GM18870 (cell line): Measurements from ENCODE around the gene CAMK1D.

Source experiments
- ATAC-seq: cut with Tn5 transposase; IDR thresholded peaks from one replicate; pipeline ENCODE4 v1.9.1; 2021; ENCODE audit warnings: moderate library complexity; ENCODE audit not compliant: unreplicated experiment

CAMK1D gene

GRCh38 chr10:12615296-12616220, 266.2 kb downstream of the CAMK1D start:
- ATAC-seq, result no peak

- ATAC-seq, result no peak
These were observed 268.1 kb downstream of the CAMK1D start for GRCh38 chr10:12617191-12618175.

GRCh38 chr10:12622016-12622415, 272.7 kb downstream of the CAMK1D start:
- no peak for ATAC-seq

GRCh38 chr10:12622691-12623090, 273.3 kb downstream of the CAMK1D start:
- no peak for ATAC-seq

GRCh38 chr10:12625393-12626023, 276.2 kb downstream of the CAMK1D start:
- no peak for ATAC-seq

GRCh38 chr10:12628153-12628552, 278.8 kb downstream of the CAMK1D start:
- no peak for ATAC-seq

GRCh38 chr10:12628964-12629766, 279.8 kb downstream of the CAMK1D start:
- no peak for ATAC-seq

- no peak for ATAC-seq
These were observed 280.4 kb downstream of the CAMK1D start for GRCh38 chr10:12629767-12630165.

- no peak for ATAC-seq
These were observed 281.9 kb downstream of the CAMK1D start for GRCh38 chr10:12631216-12631615.

- ATAC-seq, result no peak
These were observed 282.6 kb downstream of the CAMK1D start for GRCh38 chr10:12631787-12632562.

GRCh38 chr10:12633776-12634620, 284.7 kb downstream of the CAMK1D start:
- no peak for ATAC-seq

- ATAC-seq, result no peak
These were observed 285.2 kb downstream of the CAMK1D start for GRCh38 chr10:12634621-12634931.

- no peak for ATAC-seq
These were observed 285.8 kb downstream of the CAMK1D start for GRCh38 chr10:12635127-12635541.

GRCh38 chr10:12636571-12636970, 287.2 kb downstream of the CAMK1D start:
- no peak for ATAC-seq

GRCh38 chr10:12637649-12638048, 288.3 kb downstream of the CAMK1D start:
- ATAC-seq, result no peak

GRCh38 chr10:12638103-12638502, 288.8 kb downstream of the CAMK1D start:
- no peak for ATAC-seq

- no peak for ATAC-seq
These were observed 289.4 kb downstream of the CAMK1D start for GRCh38 chr10:12638781-12639180.

- no peak for ATAC-seq
These were observed 290.9 kb downstream of the CAMK1D start for GRCh38 chr10:12639996-12640944.
